Measurements from ENCODE around the gene OCRL.

DNA sequence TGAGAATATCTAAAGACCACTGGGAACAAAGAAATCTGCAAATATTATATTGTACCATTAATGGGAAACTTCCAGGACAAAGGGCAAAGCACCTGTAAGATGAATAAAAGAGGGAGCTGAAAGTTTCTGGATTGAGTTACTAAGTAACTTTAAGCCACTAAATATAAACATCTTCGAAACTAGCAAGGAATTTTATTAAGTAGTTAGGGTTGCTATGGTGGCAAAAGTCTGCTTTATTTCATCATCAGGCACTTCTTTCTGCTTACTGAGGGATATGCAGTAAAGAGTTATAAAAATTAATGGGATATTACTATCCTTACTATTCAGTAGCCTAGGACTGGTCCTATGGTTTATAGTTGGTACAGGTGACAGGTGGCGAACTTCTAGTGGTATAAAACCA is 49.7 kb upstream of the OCRL start:
- no peak for TF ChIP-seq EZH2 (conservative IDR thresholded peaks at IDR 0.05; ENCODE audit: low read depth, low read length)
- no peak for TF ChIP-seq KLF16 (CRISPR knock-in tag; IDR thresholded peaks at IDR 0.05)
- TF ChIP-seq FOXP1 (IDR thresholded peaks at IDR 0.05), result no peak
- TF ChIP-seq FOXP1 (CRISPR knock-in tag; IDR thresholded peaks at IDR 0.05), result no peak
- TF ChIP-seq JDP2 (CRISPR knock-in tag; IDR thresholded peaks at IDR 0.05; ENCODE audit: borderline replicate concordance), result no peak
- no peak for TF ChIP-seq POLR2A (IDR thresholded peaks at IDR 0.05; ENCODE audit: insufficient read depth in 1 of 2, low read depth in 2 of 2, low read length in 2 of 2)
- no peak for TF ChIP-seq ZNF570 (CRISPR knock-in tag; IDR thresholded peaks at IDR 0.05; ENCODE audit: borderline replicate concordance)
- TF ChIP-seq ZNF768 (CRISPR knock-in tag; IDR thresholded peaks at IDR 0.05), result no peak
- TF ChIP-seq ARNT2 (CRISPR knock-in tag; IDR thresholded peaks at IDR 0.05; ENCODE audit: low read depth), result no peak
- no peak for TF ChIP-seq ZNF274 (CRISPR knock-in tag; IDR thresholded peaks at IDR 0.05)
- TF ChIP-seq SETDB1 (CRISPR knock-in tag; IDR thresholded peaks at IDR 0.05; ENCODE audit: borderline replicate concordance), result no peak
- TF ChIP-seq SMARCC2 (IDR thresholded peaks at IDR 0.05), result no peak
- no peak for TF ChIP-seq ZNF44 (CRISPR knock-in tag; IDR thresholded peaks at IDR 0.05)
- TF ChIP-seq ZNF746 (CRISPR knock-in tag; IDR thresholded peaks at IDR 0.05), result no peak
- TF ChIP-seq, protein P1, sequence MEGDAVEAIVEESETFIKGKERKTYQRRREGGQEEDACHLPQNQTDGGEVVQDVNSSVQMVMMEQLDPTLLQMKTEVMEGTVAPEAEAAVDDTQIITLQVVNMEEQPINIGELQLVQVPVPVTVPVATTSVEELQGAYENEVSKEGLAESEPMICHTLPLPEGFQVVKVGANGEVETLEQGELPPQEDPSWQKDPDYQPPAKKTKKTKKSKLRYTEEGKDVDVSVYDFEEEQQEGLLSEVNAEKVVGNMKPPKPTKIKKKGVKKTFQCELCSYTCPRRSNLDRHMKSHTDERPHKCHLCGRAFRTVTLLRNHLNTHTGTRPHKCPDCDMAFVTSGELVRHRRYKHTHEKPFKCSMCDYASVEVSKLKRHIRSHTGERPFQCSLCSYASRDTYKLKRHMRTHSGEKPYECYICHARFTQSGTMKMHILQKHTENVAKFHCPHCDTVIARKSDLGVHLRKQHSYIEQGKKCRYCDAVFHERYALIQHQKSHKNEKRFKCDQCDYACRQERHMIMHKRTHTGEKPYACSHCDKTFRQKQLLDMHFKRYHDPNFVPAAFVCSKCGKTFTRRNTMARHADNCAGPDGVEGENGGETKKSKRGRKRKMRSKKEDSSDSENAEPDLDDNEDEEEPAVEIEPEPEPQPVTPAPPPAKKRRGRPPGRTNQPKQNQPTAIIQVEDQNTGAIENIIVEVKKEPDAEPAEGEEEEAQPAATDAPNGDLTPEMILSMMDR (CRISPR knock-in tag; IDR thresholded peaks at IDR 0.05), result no peak

All from HepG2 (cell line).